HG03354 (cell line): ENCODE results near the gene TANGO6.

ENCODE experiments used
- ATAC-seq: cut with Tn5 transposase; IDR thresholded peaks from one replicate; pipeline ENCODE4 v1.9.1; 2021; ENCODE audit warnings: mild to moderate bottlenecking; ENCODE audit not compliant: unreplicated experiment, poor library complexity, severe bottlenecking

TANGO6 gene

GRCh38 chr16:68902969-68903345, 59.6 kb downstream of the TANGO6 start:
- no peak for ATAC-seq

GRCh38 chr16:68907297-68907696, 64.0 kb downstream of the TANGO6 start:
- ATAC-seq: no peak

- no peak for ATAC-seq
Measured at GRCh38 chr16:68907781-68908181, 64.5 kb downstream of the TANGO6 start.

- no peak for ATAC-seq
Measured at GRCh38 chr16:68909099-68909733, 65.9 kb downstream of the TANGO6 start.

DNA sequence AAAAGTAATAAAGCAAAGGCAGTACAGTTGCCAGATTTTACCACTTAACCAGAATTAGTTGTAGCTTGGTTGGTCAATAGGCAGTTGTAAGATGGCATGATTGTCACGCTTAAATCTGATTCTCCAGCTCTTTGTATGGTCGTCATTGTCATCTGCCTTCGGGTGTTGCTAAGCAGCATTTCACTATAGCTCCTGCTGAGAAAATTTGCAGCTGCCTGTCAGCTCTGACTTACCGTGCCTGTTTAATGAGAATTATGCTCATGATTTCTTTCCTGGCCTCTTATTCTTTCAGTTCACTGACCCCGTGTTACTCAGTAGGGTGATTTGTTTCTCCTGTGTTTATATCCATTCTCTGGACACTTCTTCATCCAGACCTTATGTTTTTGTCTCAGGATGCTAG, 66.7 kb downstream of the TANGO6 start:
- no peak for ATAC-seq

- ATAC-seq: no peak
Measured at GRCh38 chr16:68915589-68915988, 72.3 kb downstream of the TANGO6 start.

- no peak for ATAC-seq
Measured at GRCh38 chr16:68917541-68917940, 74.2 kb downstream of the TANGO6 start.

GRCh38 chr16:68920349-68920748, 77.0 kb downstream of the TANGO6 start:
- no peak for ATAC-seq

GRCh38 chr16:68921637-68922036, 78.3 kb downstream of the TANGO6 start:
- no peak for ATAC-seq

DNA sequence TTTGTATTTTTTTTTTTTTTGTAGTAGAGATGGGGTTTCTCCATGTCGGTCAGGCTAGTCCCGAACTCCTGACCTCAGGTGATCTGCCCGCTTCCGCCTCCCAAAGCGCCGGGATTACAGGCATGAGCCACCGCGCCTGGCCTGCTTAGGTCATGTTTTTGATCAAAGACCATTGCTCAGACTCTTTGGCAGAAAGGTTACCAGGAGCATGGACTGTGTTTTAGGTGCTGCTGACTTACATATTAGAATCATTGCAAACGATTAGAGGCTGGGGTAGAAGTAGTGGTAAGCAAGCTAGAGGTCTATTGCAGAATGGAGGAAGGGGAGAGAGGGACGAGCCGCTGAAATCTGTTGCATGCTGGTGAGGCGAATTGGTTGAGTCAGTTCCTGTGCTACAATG, 79.8 kb downstream of the TANGO6 start:
- ATAC-seq: no peak

DNA sequence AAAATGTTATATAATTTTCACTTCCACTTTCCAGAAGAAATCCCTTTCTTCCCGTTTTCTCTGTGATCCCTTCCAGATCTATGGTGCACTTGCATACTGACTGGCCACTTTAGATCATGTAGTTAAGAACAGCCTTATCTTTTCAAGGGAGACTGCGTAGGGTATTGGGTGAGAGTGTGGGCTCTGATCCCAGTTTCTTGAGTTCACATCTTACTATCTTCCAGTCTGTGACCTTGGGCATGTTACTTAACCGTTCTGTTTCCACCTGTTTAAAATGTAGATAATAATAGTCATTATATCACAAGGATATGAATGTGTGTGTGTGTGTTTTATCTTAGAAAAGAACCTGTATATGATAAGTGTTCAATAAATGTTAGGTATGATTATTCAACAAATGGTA, 83.7 kb downstream of the TANGO6 start:
- no peak for ATAC-seq

DNA sequence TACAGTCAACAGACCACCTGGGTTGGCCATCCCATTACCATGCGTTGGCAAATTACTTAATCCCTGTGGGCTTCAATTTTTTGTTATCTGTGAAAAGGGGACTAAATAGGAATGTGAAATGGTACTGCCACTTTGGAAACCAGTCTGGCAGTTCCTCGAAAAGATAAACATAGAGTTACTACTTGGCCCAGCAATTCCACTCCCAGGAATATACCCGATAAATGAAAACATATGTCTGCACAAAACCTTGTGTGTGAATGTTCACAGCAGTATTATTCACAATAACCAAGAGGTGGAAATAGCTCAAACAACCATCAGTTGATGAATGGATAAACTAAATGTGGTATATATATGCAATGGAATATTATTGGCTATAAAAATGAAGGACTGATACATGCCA, 87.9 kb downstream of the TANGO6 start:
- no peak for ATAC-seq

DNA sequence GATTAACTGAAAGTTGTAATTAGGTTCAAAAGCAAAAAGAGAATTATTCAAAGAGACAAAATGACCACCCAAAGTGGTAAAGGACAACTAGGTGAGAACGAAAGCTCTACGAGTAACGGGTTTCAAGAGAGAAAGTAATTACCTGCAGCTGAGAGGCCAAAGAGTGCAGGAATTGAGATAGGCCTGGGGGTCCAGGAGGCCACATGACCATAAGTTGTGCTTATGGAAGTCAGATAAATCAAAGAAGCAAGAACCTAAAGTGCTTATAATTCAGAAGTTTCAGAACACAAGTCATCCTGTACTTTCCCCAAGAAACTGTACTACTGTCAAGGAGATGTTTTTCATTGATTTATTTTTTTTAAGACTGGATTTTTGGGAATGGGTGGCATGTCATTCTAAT, 91.1 kb downstream of the TANGO6 start:
- no peak for ATAC-seq

- no peak for ATAC-seq
Measured at GRCh38 chr16:68935008-68935407, 91.7 kb downstream of the TANGO6 start.

- ATAC-seq: no peak
Measured at GRCh38 chr16:68936736-68937631, 93.7 kb downstream of the TANGO6 start.

GRCh38 chr16:68939692-68940320, 96.5 kb downstream of the TANGO6 start:
- no peak for ATAC-seq

DNA sequence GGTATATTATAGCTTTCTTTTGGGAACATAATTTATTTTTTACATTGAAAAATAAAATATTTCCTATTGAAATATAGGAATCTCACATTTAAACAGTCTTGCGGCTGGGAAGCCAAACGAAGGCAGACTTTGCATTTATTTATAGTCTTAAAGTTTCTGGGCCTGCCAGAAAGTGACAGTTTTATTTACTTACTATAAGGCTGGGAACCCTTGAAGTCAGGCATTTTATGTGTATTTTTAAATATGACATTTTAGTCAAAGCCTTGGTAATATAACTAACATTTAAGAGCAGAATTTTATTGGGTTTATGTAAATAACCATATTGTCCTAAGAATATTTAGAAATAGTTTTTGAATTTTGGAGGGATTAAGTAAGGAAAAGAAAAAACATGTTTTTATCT, 97.5 kb downstream of the TANGO6 start:
- no peak for ATAC-seq

GRCh38 chr16:68943961-68944360, 100.6 kb downstream of the TANGO6 start:
- ATAC-seq: no peak

DNA sequence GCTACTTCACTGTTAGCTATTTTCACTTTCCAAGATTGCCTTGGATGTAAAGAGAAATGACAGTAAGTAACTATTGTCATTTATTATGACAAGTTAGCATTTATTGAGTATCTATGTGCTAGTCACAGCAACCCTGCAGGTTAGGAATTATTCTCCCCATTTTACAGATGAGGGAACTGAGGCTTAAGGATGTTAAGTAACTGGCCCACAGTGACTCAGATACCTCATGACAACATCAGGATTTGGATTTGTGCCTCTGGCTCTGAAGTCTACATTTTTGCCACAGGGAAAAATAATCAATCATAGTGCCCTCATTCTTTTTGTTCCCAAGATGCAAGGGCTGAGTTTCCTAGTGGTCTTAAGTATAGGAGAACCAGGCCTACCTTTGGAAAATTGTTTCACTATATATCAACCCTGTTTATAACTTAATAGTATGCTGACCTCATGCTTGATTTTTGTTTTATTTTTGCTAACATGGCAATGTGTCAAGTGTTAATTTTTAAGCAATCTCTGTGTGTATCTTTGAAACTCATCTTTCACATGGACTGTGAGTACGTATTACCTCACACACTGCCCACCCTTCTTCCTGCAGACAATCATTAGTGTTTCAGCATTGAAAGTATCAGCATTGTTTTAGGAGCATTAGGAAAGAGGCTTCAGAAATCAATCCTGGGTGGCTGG, 105.0 kb downstream of the TANGO6 start:
- ATAC-seq: no peak
